Measurements from ENCODE around the gene DDX17. TPM values are rescaled to one million over a fixed set of nuclear protein-coding genes. Genes with fewer than 3 reads are reported as not detected.

Gene DDX17
- total and polyA plus RNA-seq, 2 experiments from 2014 or later, result 88.0 to 603 TPM

- Mint-ChIP-seq H3K36me3 (ENCODE audit: low read depth) (peaks cover 64% of the 10 kb centered on the region), H3K4me1 (peaks cover 10% of the 10 kb centered on the region; the same call in 2 of the 3 replicates), H3K4me3 (no peak overlapping the region), H3K27me3 (ENCODE audit: insufficient read depth, low read depth, poor library complexity) (peaks cover 9% of the 10 kb centered on the region), H3K27ac (no peak overlapping the region), H3K9me3 (no peaks in the 10 kb centered on the region)
- Histone ChIP-seq H3F3A (replicated peaks; ENCODE audit: low read depth) (peaks cover 45% of the 10 kb centered on the region), H3K27me3 (ENCODE audit: insufficient read depth) (no peaks in the 10 kb centered on the region), H3K9me2 (ENCODE audit: insufficient read depth) (no peaks in the 10 kb centered on the region), H3K36me3 (ENCODE audit: insufficient read depth) (peaks cover 46% of the 10 kb centered on the region), H3K27ac (ENCODE audit: low read depth) (0 out of 2 replicates have a peak overlapping the region, but pooled peaks have one; percentile 7), H3K4me3 (no peak overlapping the region), H4K20me1 (replicated peaks; ENCODE audit: insufficient read depth) (peaks cover 16% of the 10 kb centered on the region), H3K4me1 (ENCODE audit: insufficient read depth) (no peaks in the 10 kb centered on the region), H3K79me2 (replicated peaks; ENCODE audit: insufficient read depth) (no peaks in the 10 kb centered on the region), H3K4me2 (no peak overlapping the region), H2AFZ (no peak overlapping the region)
- TF ChIP-seq CREB1 (CRISPR knock-in tag; IDR thresholded peaks at IDR 0.05; ENCODE audit: low read depth) (no peak), POLR2AphosphoS5 (IDR thresholded peaks at IDR 0.05; ENCODE audit: low read depth) (peak; percentile 45; the same call in 1 of the 2 replicates)
- ATAC-seq (peak; percentile 8; the same call in 1 of the 3 replicates), DNase-seq (ENCODE audit: low spot score) (no peak)
Observed at GRCh38 chr22:38481871-38482332, 24.2 kb downstream of the DDX17 start.

- Histone ChIP-seq H3K4me3 (no peak overlapping the region), H3K27ac (ENCODE audit: low read depth) (peak overlapping the region; percentile 68; the same call in 1 of the 2 replicates), H4K20me1 (replicated peaks; ENCODE audit: insufficient read depth) (peaks cover 16% of the 10 kb centered on the region), H3F3A (replicated peaks; ENCODE audit: low read depth) (peaks cover 45% of the 10 kb centered on the region), H3K4me1 (ENCODE audit: insufficient read depth) (no peaks in the 10 kb centered on the region), H3K4me2 (no peak overlapping the region), H3K9me2 (ENCODE audit: insufficient read depth) (no peaks in the 10 kb centered on the region), H3K36me3 (ENCODE audit: insufficient read depth) (peaks cover 42% of the 10 kb centered on the region), H3K79me2 (replicated peaks; ENCODE audit: insufficient read depth) (no peaks in the 10 kb centered on the region), H3K27me3 (ENCODE audit: insufficient read depth) (no peaks in the 10 kb centered on the region), H2AFZ (no peak overlapping the region)
- no peaks in the 10 kb centered on the region for H3K9me3 Mint-ChIP-seq
- peaks cover 10% of the 10 kb centered on the region; the same call in 2 of the 3 replicates for H3K4me1 Mint-ChIP-seq
- peaks cover 10% of the 10 kb centered on the region for H3K27me3 Mint-ChIP-seq (ENCODE audit: insufficient read depth, low read depth, poor library complexity)
- no peak overlapping the region for H3K27ac Mint-ChIP-seq
- ATAC-seq, result peak; percentile 8; the same call in 1 of the 3 replicates
- no peak overlapping the region for H3K4me3 Mint-ChIP-seq
- peaks cover 59% of the 10 kb centered on the region for H3K36me3 Mint-ChIP-seq (ENCODE audit: low read depth)
- no peak for DNase-seq (ENCODE audit: low spot score)
- TF ChIP-seq CREB1 (CRISPR knock-in tag; IDR thresholded peaks at IDR 0.05; ENCODE audit: low read depth), result no peak
- no peak for TF ChIP-seq STAT1 (IDR thresholded peaks at IDR 0.05; ENCODE audit: unreplicated experiment)
- TF ChIP-seq POLR2AphosphoS5 (IDR thresholded peaks at IDR 0.05; ENCODE audit: low read depth), result no peak
- no peak for TF ChIP-seq NANOG (IDR thresholded peaks at IDR 0.05; ENCODE audit: borderline replicate concordance)
- no peak for TF ChIP-seq ZNF462 (CRISPR knock-in tag; IDR thresholded peaks at IDR 0.05)
- no peak for TF ChIP-seq ZNF331 (CRISPR knock-in tag; IDR thresholded peaks at IDR 0.05; ENCODE audit: low read depth)
- TF ChIP-seq EZH2phosphoT487 (IDR thresholded peaks at IDR 0.05; ENCODE audit: unreplicated experiment), result no peak
- TF ChIP-seq JUNB (IDR thresholded peaks at IDR 0.05; ENCODE audit: unreplicated experiment), result no peak
- no peak for TF ChIP-seq CTCF (conservative IDR thresholded peaks at IDR 0.05; ENCODE audit: low read depth in 2 of 2)
- no peak for TF ChIP-seq ZNF114 (CRISPR knock-in tag; IDR thresholded peaks at IDR 0.05)
- TF ChIP-seq EZH2 (IDR thresholded peaks at IDR 0.05; ENCODE audit: low read depth, unreplicated experiment), result no peak
- TF ChIP-seq ETS1 (IDR thresholded peaks at IDR 0.05), result no peak
Observed at GRCh38 chr22:38481162-38481870, 24.8 kb downstream of the DDX17 start.

Data from GM23338 (cell line).